GDM1 (cell line): ENCODE measurements around the gene SCCPDH.

Experiments used
- DNase-seq: peaks from one replicate; lab custom pipeline; 2025; lab: John Stamatoyannopoulos, UW

Gene SCCPDH

GRCh38 chr1:246753670-246754535 is 29.7 kb downstream of the SCCPDH start:
- DNase-seq: peak; percentile 30

- no peak for DNase-seq
Observed at GRCh38 chr1:246755419-246755818, 31.2 kb downstream of the SCCPDH start.

GRCh38 chr1:246760422-246761347 is 36.5 kb downstream of the SCCPDH start:
- DNase-seq: no peak

GRCh38 chr1:246761396-246761795 is 37.2 kb downstream of the SCCPDH start:
- no peak for DNase-seq

GRCh38 chr1:246765521-246765920 is 41.3 kb downstream of the SCCPDH start:
- no peak for DNase-seq

GRCh38 chr1:246768403-246769020 is 44.3 kb downstream of the SCCPDH start:
- DNase-seq: no peak

- DNase-seq: no peak
Observed at GRCh38 chr1:246769306-246769705, 45.1 kb downstream of the SCCPDH start.

GRCh38 chr1:246771366-246771765 is 47.2 kb downstream of the SCCPDH start:
- DNase-seq: no peak

GRCh38 chr1:246772686-246773085 is 48.5 kb downstream of the SCCPDH start:
- no peak for DNase-seq

- no peak for DNase-seq
Observed at GRCh38 chr1:246773213-246773641, 49.0 kb downstream of the SCCPDH start.

GRCh38 chr1:246775531-246776385 is 51.5 kb downstream of the SCCPDH start:
- DNase-seq: no peak

- no peak for DNase-seq
Observed at GRCh38 chr1:246776923-246777322, 52.7 kb downstream of the SCCPDH start.

GRCh38 chr1:246778663-246779062 is 54.5 kb downstream of the SCCPDH start:
- DNase-seq: no peak

GRCh38 chr1:246779561-246780175 is 55.5 kb downstream of the SCCPDH start:
- DNase-seq: no peak

- DNase-seq: no peak
Observed at GRCh38 chr1:246780264-246780663, 56.1 kb downstream of the SCCPDH start.

- no peak for DNase-seq
Observed at GRCh38 chr1:246781212-246781611, 57.0 kb downstream of the SCCPDH start.

GRCh38 chr1:246782120-246782900 is 58.1 kb downstream of the SCCPDH start:
- DNase-seq: peak; percentile 99

- peak; percentile 90 for DNase-seq
Observed at GRCh38 chr1:246784621-246785493, 60.6 kb downstream of the SCCPDH start.

- DNase-seq: no peak
Observed at GRCh38 chr1:246785494-246786111, 61.4 kb downstream of the SCCPDH start.
